Esophagus squamous epithelium (tissue), 4 donors: ENCODE data around the gene ZDHHC14.

ENCODE experiments used
- CTCF ChIP-seq, 6 experiments: fragments of 450-650 bp in 4 of 6; fragments of 200-600 bp in 2 of 6; sonication (generic) in 2 of 6; IDR thresholded peaks; one replicate each; pipeline ENCODE4 v1.5.1; 2016 to 2019; ENCODE audit warnings: antibody characterized with exemption in 6 of 6, mild to moderate bottlenecking in 4 of 6, moderate library complexity in 4 of 6
- POLR2A ChIP-seq, 4 donors: fragments of 450-650 bp; IDR thresholded peaks; one replicate each; pipeline ENCODE4 v1.6.1; 2017; ENCODE audit warnings: antibody characterized with exemption in 4 of 4, mild to moderate bottlenecking in 4 of 4, moderate library complexity in 3 of 4

DNA sequence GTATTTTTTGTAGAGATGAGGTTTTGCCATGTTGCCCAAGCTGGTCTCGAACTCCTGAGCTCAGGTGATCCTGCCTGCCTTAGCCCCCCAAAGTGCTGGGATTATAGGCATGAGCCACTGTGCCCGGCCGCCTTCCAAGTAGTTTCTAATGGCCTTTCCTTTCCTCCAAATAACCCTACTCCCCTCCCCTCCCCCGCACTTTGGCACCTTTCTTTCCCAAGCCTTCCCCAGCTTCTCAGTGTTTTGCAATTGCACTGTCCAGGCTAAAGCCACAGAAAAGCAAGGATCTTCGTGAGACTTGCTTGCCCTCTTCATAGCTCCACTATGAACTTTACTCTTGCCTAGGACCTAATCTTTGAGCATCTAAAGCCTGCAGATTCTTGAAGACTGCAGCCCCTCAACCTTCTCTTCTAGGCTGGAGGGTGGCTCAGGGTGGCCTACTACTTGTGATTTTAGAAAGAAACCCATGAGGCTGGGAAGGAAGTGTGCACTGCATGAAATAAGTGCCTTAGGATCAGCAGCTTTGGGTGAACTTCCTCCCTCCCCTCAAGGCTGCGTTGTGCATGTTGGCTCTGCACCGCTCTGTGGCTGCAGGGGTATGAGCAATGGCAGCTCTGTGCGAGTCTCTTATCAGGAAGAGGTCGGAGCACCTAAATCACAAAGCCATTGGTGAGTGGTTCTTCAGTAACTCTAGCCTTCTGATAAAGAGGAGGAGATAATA lies 289.6 kb downstream of the ZDHHC14 start:
- TF ChIP-seq CTCF (IDR thresholded peaks at IDR 0.05) (no peak), POLR2A (IDR thresholded peaks at IDR 0.05) (no peak)
